CD4-positive, alpha-beta T cell treated with Interleukin-6 for 4 hours (primary cell): Measurements from ENCODE around the gene STAT6.

Experiments
- DNase-seq: peaks from one replicate; pipeline ENCODE4 v3.0.0-alpha.2; 2020; ENCODE audit warnings: mixed read lengths

Gene STAT6, protein sequence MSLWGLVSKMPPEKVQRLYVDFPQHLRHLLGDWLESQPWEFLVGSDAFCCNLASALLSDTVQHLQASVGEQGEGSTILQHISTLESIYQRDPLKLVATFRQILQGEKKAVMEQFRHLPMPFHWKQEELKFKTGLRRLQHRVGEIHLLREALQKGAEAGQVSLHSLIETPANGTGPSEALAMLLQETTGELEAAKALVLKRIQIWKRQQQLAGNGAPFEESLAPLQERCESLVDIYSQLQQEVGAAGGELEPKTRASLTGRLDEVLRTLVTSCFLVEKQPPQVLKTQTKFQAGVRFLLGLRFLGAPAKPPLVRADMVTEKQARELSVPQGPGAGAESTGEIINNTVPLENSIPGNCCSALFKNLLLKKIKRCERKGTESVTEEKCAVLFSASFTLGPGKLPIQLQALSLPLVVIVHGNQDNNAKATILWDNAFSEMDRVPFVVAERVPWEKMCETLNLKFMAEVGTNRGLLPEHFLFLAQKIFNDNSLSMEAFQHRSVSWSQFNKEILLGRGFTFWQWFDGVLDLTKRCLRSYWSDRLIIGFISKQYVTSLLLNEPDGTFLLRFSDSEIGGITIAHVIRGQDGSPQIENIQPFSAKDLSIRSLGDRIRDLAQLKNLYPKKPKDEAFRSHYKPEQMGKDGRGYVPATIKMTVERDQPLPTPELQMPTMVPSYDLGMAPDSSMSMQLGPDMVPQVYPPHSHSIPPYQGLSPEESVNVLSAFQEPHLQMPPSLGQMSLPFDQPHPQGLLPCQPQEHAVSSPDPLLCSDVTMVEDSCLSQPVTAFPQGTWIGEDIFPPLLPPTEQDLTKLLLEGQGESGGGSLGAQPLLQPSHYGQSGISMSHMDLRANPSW

DNA sequence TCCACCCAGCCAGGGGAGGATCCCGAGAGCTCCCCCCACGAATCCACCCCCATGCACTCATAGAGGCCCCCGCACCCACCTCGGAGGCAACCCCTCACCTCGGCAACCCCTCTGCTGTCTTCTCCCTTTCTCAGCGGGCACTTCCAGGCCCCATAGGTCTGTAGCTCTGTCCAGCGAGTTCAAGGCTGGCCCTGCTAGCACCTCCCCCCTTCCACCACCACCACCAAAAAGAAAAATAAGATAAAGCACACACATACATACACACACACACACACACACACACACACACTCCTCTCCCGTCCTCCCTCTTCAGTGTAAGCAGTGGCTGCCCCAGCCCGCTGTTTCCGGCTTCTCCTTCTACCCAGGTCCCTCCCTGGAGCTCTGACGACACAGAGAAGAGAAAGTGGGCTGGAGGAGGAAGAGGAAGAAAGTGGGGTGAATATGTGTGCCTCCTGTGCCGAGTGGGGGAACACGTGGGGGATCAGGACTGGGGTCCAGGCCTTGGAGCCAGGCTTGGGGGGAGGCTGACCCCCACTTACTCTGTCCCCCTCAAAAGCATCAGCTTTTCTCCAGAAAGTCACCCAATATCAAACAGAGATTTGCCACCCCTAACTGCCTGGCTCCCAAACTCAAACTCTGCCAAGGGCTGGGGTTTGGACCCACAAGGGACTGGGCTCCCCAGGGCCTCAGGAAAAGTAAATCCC lies at the start of gene STAT6:
Gene STAT6 (minus strand): TSS at position 332 of the 704 bp plus-strand sequence. CDS start 3,084 bp downstream, outside the sequence.
- DNase-seq, result peak; percentile 89

DNA sequence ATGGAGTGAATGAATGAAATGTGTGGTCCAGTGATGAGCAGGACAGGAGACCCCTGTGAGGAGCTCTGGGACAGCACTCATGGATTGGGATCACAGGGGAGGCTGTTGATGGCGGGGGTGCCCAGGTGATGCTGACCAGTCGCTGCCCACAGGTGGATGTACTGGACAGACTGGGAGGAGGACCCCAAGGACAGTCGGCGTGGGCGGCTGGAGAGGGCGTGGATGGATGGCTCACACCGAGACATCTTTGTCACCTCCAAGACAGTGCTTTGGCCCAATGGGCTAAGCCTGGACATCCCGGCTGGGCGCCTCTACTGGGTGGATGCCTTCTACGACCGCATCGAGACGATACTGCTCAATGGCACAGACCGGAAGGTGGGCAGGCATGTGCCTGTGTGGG lies 49.6 kb upstream of the STAT6 start:
- DNase-seq, result no peak

DNA sequence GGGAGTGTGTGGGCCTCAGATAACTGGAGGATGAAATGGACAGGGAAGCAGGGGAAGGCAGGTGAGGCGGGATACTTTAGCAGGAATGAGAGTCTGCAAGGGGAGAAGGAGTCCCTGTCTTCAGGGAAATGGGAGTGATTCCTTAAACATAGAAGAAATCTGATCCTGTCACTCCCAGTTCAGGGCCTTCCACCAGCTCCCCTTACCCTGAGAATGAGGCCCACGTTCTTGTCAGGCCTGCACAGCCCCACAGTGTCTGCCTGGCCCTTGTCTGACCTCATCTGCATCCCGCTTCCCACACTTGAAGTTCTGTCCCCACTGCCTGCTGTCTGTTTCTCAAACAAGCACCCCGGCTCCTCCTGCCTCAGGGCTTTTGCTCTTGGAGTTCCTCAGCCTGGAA lies 48.9 kb upstream of the STAT6 start:
- DNase-seq, result no peak

DNA sequence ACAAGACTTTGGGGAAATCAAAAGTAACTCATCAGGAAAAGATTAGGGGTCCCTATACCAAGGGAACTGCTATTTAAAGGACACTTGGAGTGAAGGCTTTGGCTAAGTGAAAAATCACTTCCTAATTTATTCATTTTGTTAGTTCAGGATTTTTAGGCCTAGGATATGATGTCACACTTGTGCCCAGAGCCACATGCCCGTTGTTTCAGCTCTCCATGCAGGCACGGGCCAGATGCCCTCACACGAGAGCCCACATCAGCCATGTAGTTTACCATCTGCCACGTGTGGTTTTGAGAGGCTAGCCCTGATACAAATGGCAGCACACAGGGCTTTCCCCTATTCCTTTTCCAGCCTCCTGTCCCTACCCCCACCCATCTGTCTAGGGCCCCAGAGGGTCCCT lies 48.1 kb upstream of the STAT6 start:
- DNase-seq, result no peak

DNA sequence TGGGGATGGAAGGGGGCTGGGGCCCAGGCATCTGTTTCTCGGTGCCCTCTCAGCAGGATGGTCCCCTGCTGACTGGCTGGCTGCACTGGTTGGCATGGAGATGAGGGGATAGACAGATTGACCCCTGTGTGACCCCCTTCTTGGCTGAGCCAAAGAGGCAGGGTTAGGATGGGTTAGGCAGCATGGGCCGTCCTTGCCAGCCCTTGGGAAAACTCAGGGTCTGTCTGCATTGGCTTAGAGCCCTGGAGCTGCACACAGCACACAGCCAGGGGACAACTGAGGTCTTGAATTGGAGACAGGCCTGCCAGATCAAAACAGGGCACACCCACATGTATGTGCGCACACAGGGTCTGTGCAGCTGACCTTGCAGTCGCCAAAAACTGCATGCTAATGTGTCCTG lies 47.5 kb upstream of the STAT6 start:
- DNase-seq, result no peak

DNA sequence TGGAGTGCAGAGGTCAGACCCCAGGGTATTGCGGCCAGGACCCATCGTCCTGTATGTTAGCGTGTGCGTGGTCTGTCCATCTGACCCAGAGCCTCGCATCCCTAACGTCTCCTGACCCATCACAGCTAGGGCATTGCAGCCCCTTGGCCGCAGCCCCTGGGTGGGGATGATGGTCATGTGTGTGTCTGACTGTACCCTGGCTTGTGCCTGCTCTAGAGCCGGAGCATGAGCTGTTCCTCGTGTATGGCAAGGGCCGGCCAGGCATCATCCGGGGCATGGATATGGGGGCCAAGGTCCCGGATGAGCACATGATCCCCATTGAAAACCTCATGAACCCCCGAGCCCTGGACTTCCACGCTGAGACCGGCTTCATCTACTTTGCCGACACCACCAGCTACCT lies 47.0 kb upstream of the STAT6 start:
- no peak for DNase-seq

DNA sequence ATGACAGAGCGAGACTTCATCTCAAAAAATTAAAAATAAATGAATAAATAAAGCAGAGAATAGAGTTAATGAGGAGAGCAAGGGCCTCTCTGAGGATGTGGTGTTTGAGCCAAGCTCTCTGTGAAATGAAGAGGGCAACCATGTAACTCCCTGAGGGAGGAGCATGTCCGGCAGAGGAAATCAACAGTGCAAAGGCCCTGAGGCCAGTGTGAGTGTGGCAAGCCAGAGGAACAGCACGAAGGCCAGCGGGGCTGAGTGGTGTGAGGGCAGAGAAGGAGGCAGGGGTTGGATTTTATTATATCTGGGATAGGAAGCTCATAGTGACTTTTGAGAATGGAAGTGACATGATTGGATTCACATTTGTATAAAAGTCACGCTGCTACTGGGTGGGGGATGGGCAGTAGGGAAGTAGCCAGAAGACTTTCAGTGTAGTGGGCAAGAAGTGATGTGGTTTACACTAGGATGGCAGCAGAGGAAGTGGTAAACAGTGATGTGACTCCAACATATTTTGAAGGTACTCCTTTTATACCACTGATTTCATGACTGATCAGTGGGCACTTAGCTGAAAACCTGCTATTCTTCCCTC lies 46.5 kb upstream of the STAT6 start:
- DNase-seq, result no peak

DNA sequence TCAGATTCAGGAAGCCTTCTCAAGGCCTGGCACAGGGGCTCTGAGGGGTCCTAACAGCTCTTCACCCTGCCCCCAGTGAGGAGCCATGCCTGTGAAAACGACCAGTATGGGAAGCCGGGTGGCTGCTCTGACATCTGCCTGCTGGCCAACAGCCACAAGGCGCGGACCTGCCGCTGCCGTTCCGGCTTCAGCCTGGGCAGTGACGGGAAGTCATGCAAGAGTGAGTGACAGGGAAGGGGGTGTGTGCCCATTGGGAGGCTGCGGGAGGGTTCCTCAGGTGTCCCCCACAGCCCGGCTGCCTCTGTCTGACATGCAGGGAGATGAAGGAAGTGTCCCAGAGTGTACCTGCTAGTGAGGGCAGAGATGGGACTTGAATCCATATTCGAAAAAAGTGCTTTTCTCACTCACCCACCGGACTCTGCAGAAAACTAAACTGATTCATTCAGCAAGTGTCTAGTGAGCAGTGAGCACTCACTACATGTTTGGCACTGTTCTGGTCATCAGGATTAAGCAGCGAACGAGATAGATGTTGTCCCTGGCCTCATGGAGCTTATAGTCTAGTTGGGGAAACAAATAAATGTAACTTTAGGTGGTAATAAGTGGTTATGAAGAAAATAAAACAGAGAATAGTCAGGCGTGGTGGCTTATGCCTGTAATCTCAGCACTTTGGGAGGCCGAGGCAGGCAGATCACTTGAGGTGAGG lies 45.7 kb upstream of the STAT6 start:
- no peak for DNase-seq

DNA sequence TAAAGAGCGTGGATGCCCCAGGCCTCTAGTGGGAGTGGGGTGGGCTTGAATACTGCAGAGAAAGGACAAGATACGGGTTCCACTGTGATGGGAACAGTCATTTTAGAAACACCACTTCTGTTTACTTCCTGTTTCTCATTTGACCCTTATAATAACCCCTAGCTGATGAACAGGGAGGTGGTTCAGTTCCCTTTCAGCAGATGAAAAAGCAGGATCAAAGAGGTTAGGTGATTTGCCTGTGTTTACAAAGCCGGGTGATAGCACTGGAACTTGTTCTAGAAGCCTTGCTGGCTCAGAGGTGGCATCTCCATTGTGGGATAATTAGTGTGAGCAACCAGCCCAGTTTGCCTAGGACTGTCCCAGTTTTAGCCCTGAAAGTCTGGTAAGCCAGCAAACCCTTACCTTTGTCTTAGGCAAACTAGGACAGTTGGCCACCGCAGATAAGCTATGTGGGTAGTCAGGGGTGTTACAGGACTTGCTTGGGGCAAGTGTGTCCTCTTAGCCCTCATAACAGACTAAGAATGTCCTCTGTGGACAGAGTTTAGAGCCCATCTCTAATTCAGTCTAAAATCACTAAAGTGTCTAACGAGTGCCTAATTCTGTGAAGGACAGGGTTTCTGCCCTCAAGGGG lies 43.8 kb upstream of the STAT6 start:
- no peak for DNase-seq

DNA sequence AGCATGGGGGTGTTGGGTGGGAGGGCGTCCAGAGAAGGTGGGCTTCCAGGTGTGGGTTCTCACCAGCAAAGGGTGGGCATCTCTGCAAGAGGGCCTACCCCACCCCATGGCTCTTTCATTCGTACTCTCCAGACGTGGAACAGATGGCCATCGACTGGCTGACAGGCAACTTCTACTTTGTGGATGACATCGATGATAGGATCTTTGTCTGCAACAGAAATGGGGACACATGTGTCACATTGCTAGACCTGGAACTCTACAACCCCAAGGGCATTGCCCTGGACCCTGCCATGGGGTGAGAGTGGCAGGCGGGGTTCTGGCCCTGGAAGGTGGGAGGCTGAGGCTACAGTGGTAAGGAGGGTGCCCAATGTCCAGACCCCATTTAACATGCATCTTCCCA lies 42.9 kb upstream of the STAT6 start:
- no peak for DNase-seq

DNA sequence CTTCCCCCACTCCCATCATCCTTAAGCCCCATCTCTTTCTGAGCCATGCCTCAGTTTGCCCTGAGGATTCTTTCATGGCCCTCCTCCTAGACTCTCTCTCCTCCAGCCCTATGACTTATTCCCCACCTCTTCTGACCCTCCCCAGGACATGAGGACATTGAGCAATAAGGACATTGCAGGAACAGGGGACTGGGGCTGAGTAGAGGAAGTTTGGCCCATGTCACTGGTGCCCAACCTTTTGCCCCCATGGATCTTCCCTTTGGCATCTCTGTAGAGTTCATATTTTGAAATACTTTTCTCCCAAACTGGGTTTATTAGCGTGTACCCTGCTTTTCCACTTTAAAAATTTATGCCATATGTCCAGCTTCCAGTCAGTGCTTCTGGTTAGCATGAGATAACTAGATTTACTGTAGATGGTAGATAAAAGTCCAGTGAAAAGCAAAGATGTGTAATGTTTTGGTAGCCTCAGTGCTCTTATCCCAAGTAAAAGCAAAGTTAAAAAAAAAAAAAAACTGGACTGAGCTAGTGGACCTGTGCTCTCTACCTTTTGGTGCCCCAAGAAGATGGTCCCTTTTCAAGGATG lies 42.3 kb upstream of the STAT6 start:
- no peak for DNase-seq

DNA sequence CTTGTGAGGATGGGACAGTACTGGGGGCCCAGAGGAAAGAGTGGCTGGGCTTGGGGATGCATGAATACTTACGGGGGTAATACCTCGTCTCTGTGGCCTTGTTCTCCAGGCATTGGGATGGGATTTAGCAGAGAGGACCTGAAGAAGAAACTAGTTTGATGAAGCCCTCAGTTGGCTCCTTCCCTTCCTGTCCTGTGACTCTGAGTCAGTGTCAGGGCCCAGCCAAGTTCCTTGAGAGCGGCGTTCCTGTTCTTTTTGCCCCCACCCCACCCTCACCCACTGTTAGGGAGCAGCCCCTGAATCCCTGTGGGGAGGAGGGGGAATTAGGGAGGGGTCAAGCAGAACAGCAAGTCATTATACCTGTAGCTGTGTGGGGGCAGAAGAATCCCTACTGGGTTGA lies 41.5 kb upstream of the STAT6 start:
- DNase-seq, result no peak

DNA sequence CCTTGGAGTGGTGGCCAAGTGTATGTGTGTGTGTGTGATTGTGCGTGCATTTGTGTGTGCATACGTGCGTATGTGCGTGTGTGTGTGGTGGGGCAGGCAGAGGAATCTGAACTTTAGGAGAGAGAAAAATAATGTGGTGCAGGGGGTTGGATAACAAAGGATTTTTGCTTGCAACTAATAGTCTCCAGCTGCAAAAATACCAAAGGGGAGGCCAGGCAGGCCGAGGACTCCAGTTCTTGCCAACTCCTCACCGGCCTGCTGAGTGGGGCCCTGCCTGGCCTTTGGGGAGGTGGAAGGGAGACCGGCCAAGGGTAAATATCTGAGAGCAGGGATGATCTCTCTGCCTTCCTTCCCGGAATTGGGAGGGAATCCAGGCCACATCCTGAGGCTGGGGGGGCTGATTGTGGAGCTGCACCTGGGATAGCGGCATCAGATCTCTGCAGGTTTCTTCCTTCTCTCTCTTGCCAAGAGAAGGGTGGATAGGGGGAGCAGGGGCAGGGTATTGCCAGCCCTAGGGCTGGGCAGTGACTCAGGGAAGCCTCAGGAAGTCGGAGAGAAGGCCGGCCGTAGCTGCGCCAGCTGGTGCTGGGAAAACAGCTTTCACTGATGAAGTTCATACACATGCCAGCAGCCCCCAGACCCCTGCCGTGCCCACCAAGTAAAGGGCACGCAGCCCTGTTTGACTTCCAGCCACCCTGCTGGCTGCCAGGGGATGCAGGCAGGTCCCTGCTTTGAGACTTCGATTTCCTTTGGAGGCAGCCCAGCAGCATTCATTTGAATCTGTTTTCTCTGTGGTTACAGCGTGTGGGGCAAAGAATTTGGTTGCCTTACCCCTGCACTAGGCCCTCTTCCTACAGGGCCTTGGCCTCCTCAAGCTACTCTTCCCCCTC lies 40.8 kb upstream of the STAT6 start:
- no peak for DNase-seq

DNA sequence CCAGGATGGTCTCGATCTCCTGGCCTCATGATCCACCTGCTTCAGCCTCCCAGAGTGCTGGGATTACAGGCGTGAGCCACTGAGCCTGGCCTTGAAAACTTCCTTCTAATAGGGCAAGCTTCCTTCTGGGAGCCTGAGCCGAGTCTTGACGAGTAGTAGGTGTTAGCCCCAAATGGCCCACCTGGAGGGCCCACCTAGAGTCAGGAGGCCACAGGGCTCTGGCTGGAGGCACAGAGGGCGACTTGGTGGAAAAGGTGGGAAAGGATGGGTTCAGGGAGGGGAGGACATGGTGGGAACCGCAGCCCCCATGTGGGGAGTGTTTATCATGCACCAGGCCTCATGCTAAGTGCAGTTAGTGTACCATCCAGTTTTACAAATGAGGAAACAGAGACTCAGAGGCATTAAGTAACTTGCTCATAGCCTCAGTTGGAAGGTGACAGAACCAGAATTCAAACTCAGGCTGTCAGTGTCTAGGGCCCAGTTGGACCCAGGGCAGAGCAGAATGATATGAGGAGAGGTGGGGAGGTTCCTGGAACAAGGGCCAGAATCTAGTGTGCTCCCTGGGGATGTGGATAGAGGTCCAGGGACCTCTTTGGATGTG lies 39.3 kb upstream of the STAT6 start:
- DNase-seq, result no peak

DNA sequence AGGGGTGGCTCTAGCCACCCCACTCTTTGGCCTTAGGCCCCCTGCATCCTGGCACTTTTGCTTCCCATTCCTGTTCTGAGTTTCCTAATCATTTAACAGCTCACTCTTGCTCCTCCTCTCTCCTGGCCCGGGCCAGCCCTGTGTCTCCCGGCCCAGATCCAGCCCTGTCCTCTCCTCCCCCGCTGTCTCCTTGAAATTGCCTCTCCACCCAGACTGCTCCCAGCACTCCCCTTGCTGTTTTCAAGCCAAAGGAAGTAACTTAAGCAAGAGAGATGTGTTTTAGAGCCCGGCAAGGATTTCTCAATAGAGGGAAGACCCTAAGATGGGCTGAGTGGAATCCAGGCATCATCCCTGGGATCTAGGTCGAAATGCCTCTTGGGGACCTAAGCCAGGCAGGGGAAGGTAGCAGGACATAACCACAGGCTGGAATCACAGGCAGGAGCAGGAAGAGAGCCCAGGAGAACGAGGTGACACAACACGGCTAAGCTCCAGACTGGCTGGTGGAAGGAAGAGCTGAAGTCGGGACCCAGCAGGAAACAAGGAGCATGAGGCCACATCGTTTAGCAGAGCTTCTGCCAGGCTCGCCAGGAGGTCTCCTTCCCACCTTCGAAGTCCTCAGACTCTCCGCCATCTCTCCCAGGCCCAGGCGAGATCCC lies 38.2 kb upstream of the STAT6 start:
- no peak for DNase-seq

DNA sequence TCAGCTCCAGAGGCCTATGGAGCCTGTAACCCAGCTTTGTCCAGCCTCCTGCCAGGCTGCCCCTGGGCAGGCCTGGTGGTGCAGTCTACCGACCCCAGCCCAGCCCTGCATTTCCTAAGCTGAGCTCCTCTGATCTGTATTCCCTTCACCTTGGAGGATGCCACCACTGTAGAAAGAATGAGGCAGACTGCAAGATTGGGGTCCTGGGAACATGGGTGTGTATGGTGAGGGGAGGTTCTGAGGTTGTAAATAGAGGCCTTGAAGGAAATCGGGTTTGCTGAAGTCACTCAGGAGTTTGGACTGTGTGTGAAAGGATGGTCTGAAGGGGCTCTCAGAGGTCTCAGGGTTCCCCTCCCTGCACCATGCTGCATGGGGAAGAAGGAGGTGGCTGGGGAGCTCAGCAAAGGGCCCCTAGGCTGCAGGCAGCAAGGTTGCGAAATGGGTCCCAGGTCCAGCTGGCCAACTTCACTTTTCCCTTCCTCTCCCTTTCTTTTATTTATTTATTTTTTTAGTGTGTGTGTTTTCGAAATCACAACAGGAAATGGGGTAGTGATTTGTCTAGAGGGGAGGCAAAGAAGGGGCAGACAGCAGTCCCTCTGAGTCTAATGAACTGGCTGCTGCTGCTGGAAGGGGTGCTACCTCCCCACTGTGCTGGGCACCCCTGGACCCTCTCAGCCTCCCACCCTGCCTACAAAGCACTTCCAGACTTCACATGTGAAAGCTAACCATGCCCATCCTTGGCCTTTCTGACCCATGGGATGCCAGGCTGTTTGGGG lies 37.5 kb upstream of the STAT6 start:
- no peak for DNase-seq

DNA sequence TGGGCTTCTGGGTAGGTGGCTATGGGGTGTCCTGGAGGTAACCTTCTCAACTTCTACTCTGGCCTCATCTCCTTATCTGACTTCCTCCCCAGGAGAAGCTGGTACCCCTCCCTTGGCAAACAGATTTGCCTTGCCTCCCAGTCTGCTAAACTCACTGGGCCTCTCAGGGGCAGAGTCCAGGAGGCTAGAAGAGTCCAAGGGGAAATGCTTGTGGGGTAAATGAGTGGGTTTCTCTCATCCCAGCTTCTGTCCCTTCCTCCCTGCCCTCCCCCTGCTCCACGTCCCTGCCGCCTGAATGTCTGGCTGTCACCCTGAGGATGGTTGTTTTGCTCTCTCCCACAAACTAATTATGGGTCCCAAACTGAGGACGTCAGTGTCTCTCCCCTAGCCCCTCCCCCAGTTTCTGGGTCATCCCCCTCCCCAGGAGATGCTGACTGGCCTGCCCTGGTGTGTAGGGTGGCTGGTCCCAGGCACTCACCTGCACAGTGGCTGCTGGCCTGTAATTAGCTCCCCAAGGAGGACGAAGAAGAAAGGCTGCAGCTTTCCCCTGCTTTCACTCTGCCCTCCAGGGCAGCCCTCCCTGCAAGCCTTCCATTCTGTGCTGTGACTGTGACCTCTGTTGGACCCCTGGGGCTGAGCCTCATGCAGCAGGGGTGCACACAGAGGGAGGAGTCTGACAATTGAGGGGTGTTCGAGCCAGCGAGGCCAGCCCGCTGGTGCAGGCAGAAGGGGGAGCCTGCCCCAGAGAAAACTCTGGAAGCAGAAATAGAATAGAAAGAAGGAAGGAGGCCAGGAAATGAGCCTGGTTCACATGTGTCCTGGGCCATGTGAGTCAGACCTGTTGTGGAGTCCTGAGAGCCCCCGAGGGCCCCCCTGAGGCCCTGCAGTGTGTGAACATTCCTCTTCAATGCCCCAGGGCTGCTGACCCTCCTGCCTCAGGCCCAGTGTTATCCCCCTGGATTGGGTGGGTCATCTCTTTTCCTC lies 36.1 kb upstream of the STAT6 start, which contains the start of gene LRP1-AS:
Gene LRP1-AS (minus strand): TSS at position 659 of the 984 bp plus-strand sequence.
- no peak for DNase-seq
